Activated CD8-positive, alpha-beta memory T cell treated with anti-CD3 and anti-CD28 coated beads, Interleukin-2, amount 50 U/mL, for 1 hour (primary cell): ENCODE data around the gene MAP6.

Source experiments
- DNase-seq: peaks from one replicate; pipeline ENCODE4 v3.0.0-alpha.2; 2020; ENCODE audit errors: extremely low read depth

The MAP6 gene

GRCh38 chr11:75570559-75571139, 98.2 kb downstream of the MAP6 start:
- DNase-seq = no peak

- DNase-seq = no peak
Measured at GRCh38 chr11:75568616-75569219, 100.1 kb downstream of the MAP6 start.

GRCh38 chr11:75567971-75568370, 100.9 kb downstream of the MAP6 start:
- DNase-seq = no peak

GRCh38 chr11:75566763-75567279, 102.0 kb downstream of the MAP6 start:
- no peak for DNase-seq

GRCh38 chr11:75565916-75566762, 102.7 kb downstream of the MAP6 start:
- no peak for DNase-seq

- no peak for DNase-seq
Measured at GRCh38 chr11:75565221-75565814, 103.5 kb downstream of the MAP6 start.

- no peak for DNase-seq
Measured at GRCh38 chr11:75563978-75564552, 104.8 kb downstream of the MAP6 start.

- DNase-seq = no peak
Measured at GRCh38 chr11:75563501-75563977, 105.3 kb downstream of the MAP6 start.

GRCh38 chr11:75562836-75563484, 105.9 kb downstream of the MAP6 start:
- DNase-seq = no peak

- DNase-seq = no peak
Measured at GRCh38 chr11:75562048-75562835, 106.6 kb downstream of the MAP6 start, which contains the start of gene SERPINH1. TSS of gene SERPINH1 (plus strand) at chr11:75562253. CDS start at chr11:75566350, 4,097 bp downstream.

GRCh38 chr11:75561426-75562047, 107.3 kb downstream of the MAP6 start:
- no peak for DNase-seq

GRCh38 chr11:75560644-75561043, 108.2 kb downstream of the MAP6 start:
- no peak for DNase-seq

GRCh38 chr11:75558939-75559843, 109.6 kb downstream of the MAP6 start:
- no peak for DNase-seq

GRCh38 chr11:75557666-75558494, 111.0 kb downstream of the MAP6 start:
- DNase-seq = no peak

GRCh38 chr11:75556275-75556674, 112.6 kb downstream of the MAP6 start:
- DNase-seq = no peak

- no peak for DNase-seq
Measured at GRCh38 chr11:75555079-75555811, 113.6 kb downstream of the MAP6 start.
